ENCODE data around the gene CAMK2G. TPM values are rescaled to one million over a fixed set of nuclear protein-coding genes. Genes with fewer than 3 reads are reported as not detected.

CAMK2G gene
- total and polyA plus RNA-seq, 4 donors: 6.8 to 18.3 (median 9.9) TPM

DNA sequence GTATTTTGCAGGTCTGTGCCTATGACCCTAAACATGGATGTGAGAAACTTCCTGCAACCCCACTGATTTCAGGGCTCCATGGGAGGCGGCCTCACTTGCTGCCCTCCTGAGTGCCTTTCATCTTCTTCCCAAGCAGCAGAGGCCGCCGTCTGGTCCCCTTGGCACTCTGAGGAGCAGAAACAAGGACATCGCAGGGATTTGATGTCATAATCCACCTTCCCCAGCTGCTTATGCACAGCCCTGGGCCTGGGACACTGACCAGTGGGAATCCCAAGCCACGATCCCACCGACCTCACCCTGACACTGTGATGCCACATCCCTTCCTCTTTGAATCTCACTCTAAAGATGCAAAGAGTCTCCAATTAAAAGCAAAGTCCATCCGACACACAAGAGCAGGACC, 7.7 kb downstream of the CAMK2G start:
- no peak for DNase-seq (ENCODE audit: low spot score)
- peaks cover 0 to 15% (median 8%) of the 10 kb centered on the region in 4 donors for H3K4me1 ChIP-seq (ENCODE audit: control insufficient read depth in 4 of 4, insufficient read depth in 4 of 4, low read length in 3 of 4)
- peak overlapping the region; percentile 26 to 56 for H3K27ac ChIP-seq (ENCODE audit: low read depth in 1 of 2, low read length in 2 of 2)
- H3K9ac ChIP-seq (ENCODE audit: low read depth in 1 of 2, low read length in 2 of 2): no peak overlapping the region
- H3K27me3 ChIP-seq (ENCODE audit: control insufficient read depth in 4 of 4, insufficient read depth in 4 of 4, low read length in 3 of 4): no peaks in the 10 kb centered on the region
- no peaks in the 10 kb centered on the region for H3K9me3 ChIP-seq (ENCODE audit: control insufficient read depth in 4 of 4, low read length in 3 of 4)
- no peak overlapping the region for H3K4me3 ChIP-seq (ENCODE audit: low read depth in 1 of 3, low read length in 3 of 3)
- WGBS: 89% methylated on average over 7 of the region's 7 CpGs
- peaks cover 0 to 3% (median 1%) of the 10 kb centered on the region in 4 donors for H3K36me3 ChIP-seq (ENCODE audit: control insufficient read depth in 4 of 4, insufficient read depth in 3 of 4, low read depth in 1 of 4, low read length in 3 of 4)
- TF ChIP-seq, protein P1, sequence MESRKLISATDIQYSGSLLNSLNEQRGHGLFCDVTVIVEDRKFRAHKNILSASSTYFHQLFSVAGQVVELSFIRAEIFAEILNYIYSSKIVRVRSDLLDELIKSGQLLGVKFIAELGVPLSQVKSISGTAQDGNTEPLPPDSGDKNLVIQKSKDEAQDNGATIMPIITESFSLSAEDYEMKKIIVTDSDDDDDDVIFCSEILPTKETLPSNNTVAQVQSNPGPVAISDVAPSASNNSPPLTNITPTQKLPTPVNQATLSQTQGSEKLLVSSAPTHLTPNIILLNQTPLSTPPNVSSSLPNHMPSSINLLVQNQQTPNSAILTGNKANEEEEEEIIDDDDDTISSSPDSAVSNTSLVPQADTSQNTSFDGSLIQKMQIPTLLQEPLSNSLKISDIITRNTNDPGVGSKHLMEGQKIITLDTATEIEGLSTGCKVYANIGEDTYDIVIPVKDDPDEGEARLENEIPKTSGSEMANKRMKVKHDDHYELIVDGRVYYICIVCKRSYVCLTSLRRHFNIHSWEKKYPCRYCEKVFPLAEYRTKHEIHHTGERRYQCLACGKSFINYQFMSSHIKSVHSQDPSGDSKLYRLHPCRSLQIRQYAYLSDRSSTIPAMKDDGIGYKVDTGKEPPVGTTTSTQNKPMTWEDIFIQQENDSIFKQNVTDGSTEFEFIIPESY (IDR thresholded peaks at IDR 0.05): no peak
- TF ChIP-seq SP1 (IDR thresholded peaks at IDR 0.05) (no peak), TAF1 (conservative IDR thresholded peaks at IDR 0.05) (no peak), FOXA2 (IDR thresholded peaks at IDR 0.05) (no peak), FOXA1 (IDR thresholded peaks at IDR 0.05) (no peak), RXRA (IDR thresholded peaks at IDR 0.05) (no peak), RAD21 (IDR thresholded peaks at IDR 0.05) (no peak), HNF4A (conservative IDR thresholded peaks at IDR 0.05) (no peak), EGR1 (IDR thresholded peaks at IDR 0.05; ENCODE audit: low read depth in 2 of 2) (no peak), YY1 (IDR thresholded peaks at IDR 0.05) (no peak), NR2F2 (IDR thresholded peaks at IDR 0.05) (no peak), JUND (IDR thresholded peaks at IDR 0.05) (no peak), HNF4G (IDR thresholded peaks at IDR 0.05) (no peak), GABPA (IDR thresholded peaks at IDR 0.05 in 1 of 2, conservative IDR thresholded peaks at IDR 0.05 in 1 of 2) (no peak)
- TF ChIP-seq, protein P2, sequence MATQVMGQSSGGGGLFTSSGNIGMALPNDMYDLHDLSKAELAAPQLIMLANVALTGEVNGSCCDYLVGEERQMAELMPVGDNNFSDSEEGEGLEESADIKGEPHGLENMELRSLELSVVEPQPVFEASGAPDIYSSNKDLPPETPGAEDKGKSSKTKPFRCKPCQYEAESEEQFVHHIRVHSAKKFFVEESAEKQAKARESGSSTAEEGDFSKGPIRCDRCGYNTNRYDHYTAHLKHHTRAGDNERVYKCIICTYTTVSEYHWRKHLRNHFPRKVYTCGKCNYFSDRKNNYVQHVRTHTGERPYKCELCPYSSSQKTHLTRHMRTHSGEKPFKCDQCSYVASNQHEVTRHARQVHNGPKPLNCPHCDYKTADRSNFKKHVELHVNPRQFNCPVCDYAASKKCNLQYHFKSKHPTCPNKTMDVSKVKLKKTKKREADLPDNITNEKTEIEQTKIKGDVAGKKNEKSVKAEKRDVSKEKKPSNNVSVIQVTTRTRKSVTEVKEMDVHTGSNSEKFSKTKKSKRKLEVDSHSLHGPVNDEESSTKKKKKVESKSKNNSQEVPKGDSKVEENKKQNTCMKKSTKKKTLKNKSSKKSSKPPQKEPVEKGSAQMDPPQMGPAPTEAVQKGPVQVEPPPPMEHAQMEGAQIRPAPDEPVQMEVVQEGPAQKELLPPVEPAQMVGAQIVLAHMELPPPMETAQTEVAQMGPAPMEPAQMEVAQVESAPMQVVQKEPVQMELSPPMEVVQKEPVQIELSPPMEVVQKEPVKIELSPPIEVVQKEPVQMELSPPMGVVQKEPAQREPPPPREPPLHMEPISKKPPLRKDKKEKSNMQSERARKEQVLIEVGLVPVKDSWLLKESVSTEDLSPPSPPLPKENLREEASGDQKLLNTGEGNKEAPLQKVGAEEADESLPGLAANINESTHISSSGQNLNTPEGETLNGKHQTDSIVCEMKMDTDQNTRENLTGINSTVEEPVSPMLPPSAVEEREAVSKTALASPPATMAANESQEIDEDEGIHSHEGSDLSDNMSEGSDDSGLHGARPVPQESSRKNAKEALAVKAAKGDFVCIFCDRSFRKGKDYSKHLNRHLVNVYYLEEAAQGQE (IDR thresholded peaks at IDR 0.05): no peak
- TF ChIP-seq, protein P3, sequence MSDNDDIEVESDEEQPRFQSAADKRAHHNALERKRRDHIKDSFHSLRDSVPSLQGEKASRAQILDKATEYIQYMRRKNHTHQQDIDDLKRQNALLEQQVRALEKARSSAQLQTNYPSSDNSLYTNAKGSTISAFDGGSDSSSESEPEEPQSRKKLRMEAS (IDR thresholded peaks at IDR 0.05): no peak
- TF ChIP-seq, protein P4, sequence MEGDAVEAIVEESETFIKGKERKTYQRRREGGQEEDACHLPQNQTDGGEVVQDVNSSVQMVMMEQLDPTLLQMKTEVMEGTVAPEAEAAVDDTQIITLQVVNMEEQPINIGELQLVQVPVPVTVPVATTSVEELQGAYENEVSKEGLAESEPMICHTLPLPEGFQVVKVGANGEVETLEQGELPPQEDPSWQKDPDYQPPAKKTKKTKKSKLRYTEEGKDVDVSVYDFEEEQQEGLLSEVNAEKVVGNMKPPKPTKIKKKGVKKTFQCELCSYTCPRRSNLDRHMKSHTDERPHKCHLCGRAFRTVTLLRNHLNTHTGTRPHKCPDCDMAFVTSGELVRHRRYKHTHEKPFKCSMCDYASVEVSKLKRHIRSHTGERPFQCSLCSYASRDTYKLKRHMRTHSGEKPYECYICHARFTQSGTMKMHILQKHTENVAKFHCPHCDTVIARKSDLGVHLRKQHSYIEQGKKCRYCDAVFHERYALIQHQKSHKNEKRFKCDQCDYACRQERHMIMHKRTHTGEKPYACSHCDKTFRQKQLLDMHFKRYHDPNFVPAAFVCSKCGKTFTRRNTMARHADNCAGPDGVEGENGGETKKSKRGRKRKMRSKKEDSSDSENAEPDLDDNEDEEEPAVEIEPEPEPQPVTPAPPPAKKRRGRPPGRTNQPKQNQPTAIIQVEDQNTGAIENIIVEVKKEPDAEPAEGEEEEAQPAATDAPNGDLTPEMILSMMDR (IDR thresholded peaks at IDR 0.05; ENCODE audit: low read depth, low read length, missing input control): no peak
- TF ChIP-seq, protein P5, sequence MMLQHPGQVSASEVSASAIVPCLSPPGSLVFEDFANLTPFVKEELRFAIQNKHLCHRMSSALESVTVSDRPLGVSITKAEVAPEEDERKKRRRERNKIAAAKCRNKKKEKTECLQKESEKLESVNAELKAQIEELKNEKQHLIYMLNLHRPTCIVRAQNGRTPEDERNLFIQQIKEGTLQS (IDR thresholded peaks at IDR 0.05): no peak
